Upper lobe of right lung (tissue), 1 donor: ENCODE results near the gene OSMR. TPM values are rescaled to one million over a fixed set of nuclear protein-coding genes. Genes with fewer than 3 reads are reported as not detected.

Source experiments
- ATAC-seq: fragments of 200-7000 bp; cut with Tn5 transposase; one replicate; pipeline ENCODE4 v1.9.1; 2020; ENCODE audit warnings: mild to moderate bottlenecking, moderate library complexity
- DNase-seq: peaks from one replicate; pipeline ENCODE4 v3.0.0-alpha.2; 2020
- H3K27ac ChIP-seq: fragments of 200-600 bp; one replicate; pipeline ENCODE4 v1.8.0; 2022
- H3K27me3 ChIP-seq: fragments of 200-600 bp; one replicate; pipeline ENCODE4 v1.8.0; 2022; ENCODE audit warnings: mild to moderate bottlenecking
- H3K36me3 ChIP-seq: fragments of 200-600 bp; one replicate; pipeline ENCODE4 v1.8.0; 2022
- H3K4me1 ChIP-seq: fragments of 200-600 bp; one replicate; pipeline ENCODE4 v1.8.0; 2022
- H3K4me3 ChIP-seq: fragments of 200-600 bp; one replicate; pipeline ENCODE4 v1.8.0; 2022; ENCODE audit warnings: mild to moderate bottlenecking
- H3K9me3 ChIP-seq: fragments of 200-600 bp; one replicate; pipeline ENCODE4 v1.8.0; 2022
- intact Hi-C: fragments of 100-400 bp; cut with DNase I; formaldehyde crosslinking; loops from one replicate; pipeline ENCODE4 v1.11.0; 2022
- total RNA-seq: library from RNA; stranded (reverse); fragmentation: NEBNext Ultra II Directional; extraction: Animal tissue kit (Norgen Biotek cat#: 25700); gene quantifications from one replicate; pipeline ENCODE4 v1.2.1, GENCODE V29; 2021
- TF ChIP-seq, protein P1 (sequence below): fragments of 200-600 bp; IDR thresholded peaks from one replicate; pipeline ENCODE4 v1.8.0; 2022; ENCODE audit warnings: antibody characterized with exemption
- donor health status: DM: no; HTN: yes; CAD: no; lungs with severe emphysema.

The OSMR gene
- total RNA-seq, 1 donor from 2014 or later, result 85.6 TPM

DNA sequence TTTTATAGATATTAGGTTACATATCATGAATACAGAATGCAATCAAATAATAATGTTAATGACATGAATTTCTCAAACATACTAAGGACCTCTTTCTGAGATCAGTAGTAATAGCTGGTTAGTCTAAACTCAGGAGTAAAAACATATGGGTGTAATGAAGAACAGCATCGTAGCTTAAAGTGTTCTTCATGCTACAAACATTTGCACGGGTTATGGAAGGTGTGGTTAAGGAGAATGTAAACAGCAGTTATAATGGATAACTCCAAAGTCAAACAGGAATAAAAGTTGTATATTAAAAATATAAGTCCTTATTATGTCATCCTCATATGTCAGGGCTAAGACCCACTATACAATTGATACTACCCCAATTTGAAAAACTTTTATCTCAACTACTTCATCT lies 115.9 kb downstream of the OSMR start:
- H3K27ac ChIP-seq, result no peak overlapping the region
- peaks cover 87% of the 10 kb centered on the region for H3K36me3 ChIP-seq
- no peaks in the 10 kb centered on the region for H3K27me3 ChIP-seq
- H3K9me3 ChIP-seq, result no peaks in the 10 kb centered on the region
- intact Hi-C loops, result no loop called here
- TF ChIP-seq, protein P1, sequence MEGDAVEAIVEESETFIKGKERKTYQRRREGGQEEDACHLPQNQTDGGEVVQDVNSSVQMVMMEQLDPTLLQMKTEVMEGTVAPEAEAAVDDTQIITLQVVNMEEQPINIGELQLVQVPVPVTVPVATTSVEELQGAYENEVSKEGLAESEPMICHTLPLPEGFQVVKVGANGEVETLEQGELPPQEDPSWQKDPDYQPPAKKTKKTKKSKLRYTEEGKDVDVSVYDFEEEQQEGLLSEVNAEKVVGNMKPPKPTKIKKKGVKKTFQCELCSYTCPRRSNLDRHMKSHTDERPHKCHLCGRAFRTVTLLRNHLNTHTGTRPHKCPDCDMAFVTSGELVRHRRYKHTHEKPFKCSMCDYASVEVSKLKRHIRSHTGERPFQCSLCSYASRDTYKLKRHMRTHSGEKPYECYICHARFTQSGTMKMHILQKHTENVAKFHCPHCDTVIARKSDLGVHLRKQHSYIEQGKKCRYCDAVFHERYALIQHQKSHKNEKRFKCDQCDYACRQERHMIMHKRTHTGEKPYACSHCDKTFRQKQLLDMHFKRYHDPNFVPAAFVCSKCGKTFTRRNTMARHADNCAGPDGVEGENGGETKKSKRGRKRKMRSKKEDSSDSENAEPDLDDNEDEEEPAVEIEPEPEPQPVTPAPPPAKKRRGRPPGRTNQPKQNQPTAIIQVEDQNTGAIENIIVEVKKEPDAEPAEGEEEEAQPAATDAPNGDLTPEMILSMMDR, result no peak
- H3K4me3 ChIP-seq, result no peak overlapping the region
- DNase-seq (no peak), ATAC-seq (no peak)
- no peaks in the 10 kb centered on the region for H3K4me1 ChIP-seq

DNA sequence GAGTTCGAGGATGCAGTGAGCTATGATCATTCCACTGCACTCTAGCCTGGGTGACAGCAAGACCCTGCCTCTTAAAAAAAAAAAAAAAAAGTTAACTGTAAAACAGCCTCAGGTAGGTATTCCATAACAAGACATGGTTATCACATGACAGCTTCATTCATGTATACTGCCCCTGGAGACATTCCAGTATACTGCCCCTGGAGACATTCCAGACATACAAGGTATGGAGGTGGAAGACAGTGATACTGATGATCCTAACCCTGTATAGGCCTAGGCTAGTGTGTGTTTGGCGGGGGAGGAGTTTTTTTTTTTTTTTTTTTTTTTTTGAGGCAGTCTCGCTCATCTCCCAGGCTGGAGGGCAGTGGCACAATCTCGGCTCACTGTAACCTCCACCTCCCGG lies 122.9 kb downstream of the OSMR start:
- peaks cover 67% of the 10 kb centered on the region for H3K36me3 ChIP-seq
- no peaks in the 10 kb centered on the region for H3K4me1 ChIP-seq

DNA sequence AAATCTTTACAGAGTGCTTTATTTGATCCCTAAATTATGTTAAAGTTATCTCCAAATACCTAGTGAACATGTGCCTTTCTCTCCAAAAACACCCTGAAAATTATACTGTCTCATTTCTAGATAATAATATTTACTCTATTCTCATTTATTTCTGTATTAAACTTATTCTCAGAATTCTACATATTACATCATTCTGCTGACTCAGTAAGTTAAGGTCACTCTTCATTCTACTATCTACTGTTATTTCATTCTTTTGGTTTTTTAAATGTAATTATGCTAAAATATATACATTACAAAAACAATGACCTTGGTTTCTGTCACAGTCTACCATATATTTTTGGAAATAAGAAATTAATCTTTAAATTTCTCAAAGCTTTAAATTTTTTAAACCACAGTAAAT lies 132.2 kb downstream of the OSMR start:
- H3K27me3 ChIP-seq, result no peaks in the 10 kb centered on the region
- DNase-seq (no peak), ATAC-seq (no peak)
- H3K9me3 ChIP-seq, result no peaks in the 10 kb centered on the region
- H3K36me3 ChIP-seq, result peaks cover 39% of the 10 kb centered on the region
- TF ChIP-seq, protein P1, result no peak
- H3K4me3 ChIP-seq, result no peak overlapping the region
- H3K27ac ChIP-seq, result no peak overlapping the region
- no peaks in the 10 kb centered on the region for H3K4me1 ChIP-seq
- intact Hi-C loops, result no loop called here

More for the DNA sequence above, 122.9 kb downstream of the OSMR start:
- intact Hi-C loops, result no loop called here
- no peak overlapping the region for H3K4me3 ChIP-seq
- no peak overlapping the region for H3K27ac ChIP-seq
- H3K27me3 ChIP-seq, result no peaks in the 10 kb centered on the region
- ATAC-seq (no peak), DNase-seq (no peak)
- TF ChIP-seq, protein P1, result no peak
- no peaks in the 10 kb centered on the region for H3K9me3 ChIP-seq

DNA sequence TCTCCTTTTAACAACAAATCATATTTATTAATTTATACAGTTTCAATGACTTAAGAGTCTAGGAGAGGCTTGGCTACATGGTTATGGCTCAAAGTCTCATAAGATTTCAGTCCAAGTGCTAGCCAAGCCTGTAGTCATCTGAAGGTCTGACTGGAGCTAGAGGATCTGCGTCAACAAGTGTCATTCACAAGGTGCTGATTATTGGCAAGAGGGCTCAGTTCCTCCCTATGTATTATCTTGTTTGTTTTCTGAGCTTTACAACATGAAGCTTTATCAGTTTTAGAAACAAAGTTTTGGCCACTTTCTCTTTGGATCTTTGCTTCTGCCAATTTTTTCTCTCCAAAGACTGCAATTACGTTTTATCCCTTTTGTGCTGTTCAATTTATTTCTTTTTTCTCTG lies 133.7 kb downstream of the OSMR start:
- no peaks in the 10 kb centered on the region for H3K27me3 ChIP-seq
- ATAC-seq (no peak), DNase-seq (no peak)
- no peak overlapping the region for H3K27ac ChIP-seq
- H3K4me1 ChIP-seq, result no peaks in the 10 kb centered on the region
- peaks cover 28% of the 10 kb centered on the region for H3K36me3 ChIP-seq
- intact Hi-C loops, result no loop called here
- H3K9me3 ChIP-seq, result no peaks in the 10 kb centered on the region
- TF ChIP-seq, protein P1, result no peak
- H3K4me3 ChIP-seq, result no peak overlapping the region

Other genes starting within 250 kb of the OSMR start
- gene RICTOR, start 228.4 kb downstream of the OSMR start, total RNA-seq, result 51.1 TPM